WTC11 (cell line): ENCODE measurements around the gene MOV10L1. TPM values are rescaled to one million over a fixed set of nuclear protein-coding genes. Genes with fewer than 3 reads are reported as not detected.

Experiments
- ATAC-seq: fragments of 200-7000 bp; cut with Tn5 transposase; 2 replicates; pipeline ENCODE4 v1.10.0; 2021; ENCODE audit warnings: mild to moderate bottlenecking, moderate library complexity
- CTCF ChIA-PET: fragments of 300-600 bp; sonication (Branson Sonifier 250); formaldehyde crosslinking; loops from one replicate; lab custom pipeline; 2021; ENCODE audit warnings: antibody characterized with exemption; lab: Charles Lee
- POLR2A ChIA-PET: fragments of 350-600 bp; sonication (Branson Sonifier 250); formaldehyde crosslinking; loops from one replicate; lab custom pipeline; 2021; ENCODE audit warnings: antibody characterized with exemption; lab: Charles Lee
- DNase-seq: peaks from one replicate; pipeline ENCODE4 v3.0.0; 2021; ENCODE audit warnings: low spot score
- H3K27ac Mint-ChIP-seq: 2 replicates; pipeline ENCODE4 v1.8.0; 2021; ENCODE audit warnings: mixed read lengths
- H3K27me3 Mint-ChIP-seq: 2 replicates; pipeline ENCODE4 v1.8.0; 2021; ENCODE audit warnings: low read depth, mild to moderate bottlenecking, moderate library complexity, mixed read lengths
- H3K36me3 Mint-ChIP-seq: 2 replicates; pipeline ENCODE4 v1.8.0; 2021; ENCODE audit warnings: mixed read lengths
- H3K4me1 Mint-ChIP-seq: 2 replicates; pipeline ENCODE4 v1.8.0; 2022; ENCODE audit warnings: mixed read lengths
- H3K4me3 Mint-ChIP-seq: 2 replicates; pipeline ENCODE4 v1.8.0; 2021; ENCODE audit warnings: mild to moderate bottlenecking, moderate library complexity, mixed read lengths
- H3K9me3 Mint-ChIP-seq: 2 replicates; pipeline ENCODE4 v1.8.0; 2021; ENCODE audit warnings: mixed read lengths
- AFF4 ChIP-seq: sonication (generic); formaldehyde crosslinking; IDR thresholded peaks from 2 replicates; pipeline ENCODE4 v1.8.1; 2023; ENCODE audit warnings: mild to moderate bottlenecking, missing genetic modification reagents, borderline replicate concordance
- CBFB ChIP-seq: sonication (generic); formaldehyde crosslinking; IDR thresholded peaks from 2 replicates; pipeline ENCODE4 v1.8.1; 2022; ENCODE audit warnings: mild to moderate bottlenecking, low read depth, missing genetic modification reagents
- CREB1 ChIP-seq: sonication (generic); formaldehyde crosslinking; IDR thresholded peaks from 2 replicates; pipeline ENCODE4 v1.8.0; 2023; ENCODE audit warnings: mild to moderate bottlenecking, missing genetic modification reagents
- ELF4 ChIP-seq: sonication (generic); formaldehyde crosslinking; IDR thresholded peaks from 2 replicates; pipeline ENCODE4 v1.8.1; 2022; ENCODE audit warnings: low read depth, mild to moderate bottlenecking, moderate library complexity, missing genetic modification reagents
- ETV6 ChIP-seq: sonication (generic); formaldehyde crosslinking; IDR thresholded peaks from 2 replicates; pipeline ENCODE4 v1.8.1; 2022; ENCODE audit warnings: mild to moderate bottlenecking, missing genetic modification reagents
- FOXP1 ChIP-seq: sonication (generic); formaldehyde crosslinking; IDR thresholded peaks from 2 replicates; pipeline ENCODE4 v1.8.0; 2022; ENCODE audit warnings: missing genetic modification reagents, mild to moderate bottlenecking, moderate library complexity, borderline replicate concordance
- GABPB1 ChIP-seq: sonication (generic); formaldehyde crosslinking; IDR thresholded peaks from 2 replicates; pipeline ENCODE4 v1.8.1; 2023; ENCODE audit warnings: mild to moderate bottlenecking, missing genetic modification reagents
- GRHL2 ChIP-seq: fragments of 250-450 bp; sonication (Bioruptor Pico); IDR thresholded peaks from 2 replicates; pipeline ENCODE4 v1.8.0; 2022; ENCODE audit warnings: mild to moderate bottlenecking, moderate library complexity; ENCODE audit not compliant: insufficient replicate concordance, severe bottlenecking
- JAZF1 ChIP-seq: fragments of 250-450 bp; sonication (Bioruptor Pico); IDR thresholded peaks from 2 replicates; pipeline ENCODE4 v1.9.0; 2021; ENCODE audit warnings: moderate library complexity, mild to moderate bottlenecking, inconsistent platforms
- KAT7 ChIP-seq: sonication (generic); formaldehyde crosslinking; IDR thresholded peaks from 2 replicates; pipeline ENCODE4 v1.8.1; 2023; ENCODE audit warnings: missing genetic modification reagents, mild to moderate bottlenecking, borderline replicate concordance
- NFATC4 ChIP-seq: fragments of 250-450 bp; sonication (Bioruptor Pico); IDR thresholded peaks from 2 replicates; pipeline ENCODE4 v1.9.0; 2021; ENCODE audit warnings: mild to moderate bottlenecking
- RELA ChIP-seq: sonication (generic); formaldehyde crosslinking; IDR thresholded peaks from 2 replicates; pipeline ENCODE4 v1.8.1; 2022; ENCODE audit warnings: missing genetic modification reagents, mild to moderate bottlenecking, borderline replicate concordance
- SMAD3 ChIP-seq: sonication (generic); formaldehyde crosslinking; IDR thresholded peaks from 2 replicates; pipeline ENCODE4 v1.8.0; 2022; ENCODE audit warnings: missing genetic modification reagents, mild to moderate bottlenecking, borderline replicate concordance
- SP1 ChIP-seq: sonication (generic); formaldehyde crosslinking; conservative IDR thresholded peaks from 2 replicates; pipeline ENCODE4 v1.8.1; 2022; ENCODE audit warnings: missing genetic modification reagents
- STAT6 ChIP-seq: sonication (generic); formaldehyde crosslinking; conservative IDR thresholded peaks from 2 replicates; pipeline ENCODE4 v1.8.1; 2023; ENCODE audit warnings: mild to moderate bottlenecking, low read depth, missing genetic modification reagents, moderate library complexity
- ZNF138 ChIP-seq: sonication (generic); formaldehyde crosslinking; conservative IDR thresholded peaks from 2 replicates; pipeline ENCODE4 v1.8.1; 2022; ENCODE audit warnings: mild to moderate bottlenecking, moderate library complexity, missing genetic modification reagents
- total RNA-seq: library from RNA; stranded (reverse); gene quantifications from 3 replicates; pipeline ENCODE4 v1.2.3, GENCODE V29; 2021
- TF ChIP-seq, protein P1 (sequence below): sonication (generic); formaldehyde crosslinking; IDR thresholded peaks from 2 replicates; pipeline ENCODE4 v1.8.1; 2022; ENCODE audit warnings: mild to moderate bottlenecking, missing genetic modification reagents, moderate library complexity, borderline replicate concordance
- TF ChIP-seq, protein P2 (sequence below): sonication (generic); formaldehyde crosslinking; IDR thresholded peaks from 2 replicates; pipeline ENCODE4 v1.8.1; 2023; ENCODE audit warnings: mild to moderate bottlenecking, missing genetic modification reagents, moderate library complexity
- TF ChIP-seq, protein P3 (sequence below): sonication (generic); formaldehyde crosslinking; IDR thresholded peaks from 2 replicates; pipeline ENCODE4 v1.8.0; 2023; ENCODE audit warnings: mild to moderate bottlenecking, missing genetic modification reagents
- TF ChIP-seq, protein P4 (sequence below): sonication (generic); formaldehyde crosslinking; IDR thresholded peaks from 2 replicates; pipeline ENCODE4 v1.8.0; 2022; ENCODE audit warnings: mild to moderate bottlenecking, missing genetic modification reagents
- TF ChIP-seq, protein P5 (sequence below): sonication (generic); formaldehyde crosslinking; IDR thresholded peaks from 2 replicates; pipeline ENCODE4 v1.8.1; 2022; ENCODE audit warnings: low read depth, mild to moderate bottlenecking, moderate library complexity, missing genetic modification reagents, borderline replicate concordance

MOV10L1 gene
- total RNA-seq, 1 experiment from 2014 or later = not detected

DNA sequence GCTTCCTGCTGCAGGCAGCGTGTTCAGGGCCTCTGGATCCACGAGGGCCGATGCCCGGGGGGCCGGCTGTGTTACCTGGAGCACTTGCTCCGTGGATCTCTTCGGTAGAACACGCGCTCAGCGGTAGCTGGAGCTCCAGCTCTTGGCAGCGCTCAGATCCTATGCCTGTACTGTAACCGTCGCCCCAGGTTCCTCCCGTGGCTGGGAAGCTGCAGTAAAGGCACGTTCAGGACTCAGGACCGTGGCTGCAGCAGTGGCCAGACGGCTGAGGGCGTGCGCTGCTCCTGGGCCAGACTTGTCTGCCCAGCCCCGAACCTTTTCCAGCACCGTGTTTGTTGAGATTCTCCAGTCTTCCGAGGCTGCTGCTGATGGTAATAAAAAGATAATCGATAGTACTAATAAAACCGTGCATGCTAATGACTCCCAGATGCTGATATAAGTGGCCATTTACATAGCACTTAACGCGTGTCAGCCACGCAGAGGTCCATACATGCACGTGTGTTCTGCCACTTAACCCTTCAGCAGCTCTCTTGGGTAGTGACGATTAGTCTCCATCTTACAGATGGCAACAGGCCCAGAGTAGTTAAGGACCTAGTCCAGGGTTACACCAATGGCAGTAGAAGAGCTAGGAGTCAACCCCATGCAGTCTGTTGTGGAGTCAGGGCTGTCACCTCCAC lies 1.4 kb downstream of the MOV10L1 start (continued):
- no peak for TF ChIP-seq STAT6 (CRISPR knock-in tag)
- no peak for TF ChIP-seq JAZF1 (CRISPR knock-in tag)

DNA sequence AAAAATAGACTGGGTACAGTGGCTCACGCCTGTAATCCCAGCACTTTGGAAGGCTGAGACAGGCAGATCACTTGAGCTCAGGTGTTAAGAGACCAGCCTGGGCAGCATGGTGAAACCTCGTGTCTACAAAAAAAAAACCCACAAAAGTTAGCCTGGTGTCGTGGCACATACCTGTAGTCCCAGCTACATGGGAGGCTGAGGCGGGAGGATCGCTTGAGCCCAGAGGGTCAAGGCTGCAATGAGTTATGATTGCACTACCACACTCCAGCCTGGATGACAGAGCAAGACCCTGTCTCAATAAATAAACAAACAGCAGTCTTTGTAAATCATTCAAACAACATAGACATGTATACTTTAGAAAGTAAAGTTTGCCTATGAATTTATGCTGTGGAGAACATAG lies 2.5 kb downstream of the MOV10L1 start:
- no peaks in the 10 kb centered on the region for H3K4me1 Mint-ChIP-seq
- H3K27ac Mint-ChIP-seq = no peak overlapping the region
- DNase-seq (no peak), ATAC-seq (no peak)
- H3K36me3 Mint-ChIP-seq = no peaks in the 10 kb centered on the region
- no peak for TF ChIP-seq SP1 (CRISPR knock-in tag)
- no peak for TF ChIP-seq FOXP1 (CRISPR knock-in tag)
- no peak for TF ChIP-seq ETV6
- TF ChIP-seq AFF4 (CRISPR knock-in tag) = no peak
- TF ChIP-seq ZNF138 (CRISPR knock-in tag) = no peak
- no peak for TF ChIP-seq CBFB (CRISPR knock-in tag)
- TF ChIP-seq, protein P1, sequence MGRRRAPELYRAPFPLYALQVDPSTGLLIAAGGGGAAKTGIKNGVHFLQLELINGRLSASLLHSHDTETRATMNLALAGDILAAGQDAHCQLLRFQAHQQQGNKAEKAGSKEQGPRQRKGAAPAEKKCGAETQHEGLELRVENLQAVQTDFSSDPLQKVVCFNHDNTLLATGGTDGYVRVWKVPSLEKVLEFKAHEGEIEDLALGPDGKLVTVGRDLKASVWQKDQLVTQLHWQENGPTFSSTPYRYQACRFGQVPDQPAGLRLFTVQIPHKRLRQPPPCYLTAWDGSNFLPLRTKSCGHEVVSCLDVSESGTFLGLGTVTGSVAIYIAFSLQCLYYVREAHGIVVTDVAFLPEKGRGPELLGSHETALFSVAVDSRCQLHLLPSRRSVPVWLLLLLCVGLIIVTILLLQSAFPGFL (CRISPR knock-in tag) = no peak
- TF ChIP-seq GRHL2 (CRISPR knock-in tag) = no peak
- no peak for TF ChIP-seq GABPB1 (CRISPR knock-in tag)
- TF ChIP-seq, protein P2, sequence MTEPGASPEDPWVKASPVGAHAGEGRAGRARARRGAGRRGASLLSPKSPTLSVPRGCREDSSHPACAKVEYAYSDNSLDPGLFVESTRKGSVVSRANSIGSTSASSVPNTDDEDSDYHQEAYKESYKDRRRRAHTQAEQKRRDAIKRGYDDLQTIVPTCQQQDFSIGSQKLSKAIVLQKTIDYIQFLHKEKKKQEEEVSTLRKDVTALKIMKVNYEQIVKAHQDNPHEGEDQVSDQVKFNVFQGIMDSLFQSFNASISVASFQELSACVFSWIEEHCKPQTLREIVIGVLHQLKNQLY (CRISPR knock-in tag) = no peak
- TF ChIP-seq, protein P3, sequence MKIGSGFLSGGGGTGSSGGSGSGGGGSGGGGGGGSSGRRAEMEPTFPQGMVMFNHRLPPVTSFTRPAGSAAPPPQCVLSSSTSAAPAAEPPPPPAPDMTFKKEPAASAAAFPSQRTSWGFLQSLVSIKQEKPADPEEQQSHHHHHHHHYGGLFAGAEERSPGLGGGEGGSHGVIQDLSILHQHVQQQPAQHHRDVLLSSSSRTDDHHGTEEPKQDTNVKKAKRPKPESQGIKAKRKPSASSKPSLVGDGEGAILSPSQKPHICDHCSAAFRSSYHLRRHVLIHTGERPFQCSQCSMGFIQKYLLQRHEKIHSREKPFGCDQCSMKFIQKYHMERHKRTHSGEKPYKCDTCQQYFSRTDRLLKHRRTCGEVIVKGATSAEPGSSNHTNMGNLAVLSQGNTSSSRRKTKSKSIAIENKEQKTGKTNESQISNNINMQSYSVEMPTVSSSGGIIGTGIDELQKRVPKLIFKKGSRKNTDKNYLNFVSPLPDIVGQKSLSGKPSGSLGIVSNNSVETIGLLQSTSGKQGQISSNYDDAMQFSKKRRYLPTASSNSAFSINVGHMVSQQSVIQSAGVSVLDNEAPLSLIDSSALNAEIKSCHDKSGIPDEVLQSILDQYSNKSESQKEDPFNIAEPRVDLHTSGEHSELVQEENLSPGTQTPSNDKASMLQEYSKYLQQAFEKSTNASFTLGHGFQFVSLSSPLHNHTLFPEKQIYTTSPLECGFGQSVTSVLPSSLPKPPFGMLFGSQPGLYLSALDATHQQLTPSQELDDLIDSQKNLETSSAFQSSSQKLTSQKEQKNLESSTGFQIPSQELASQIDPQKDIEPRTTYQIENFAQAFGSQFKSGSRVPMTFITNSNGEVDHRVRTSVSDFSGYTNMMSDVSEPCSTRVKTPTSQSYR (CRISPR knock-in tag) = no peak
- no peak for TF ChIP-seq NFATC4 (CRISPR knock-in tag)
- TF ChIP-seq, protein P4, sequence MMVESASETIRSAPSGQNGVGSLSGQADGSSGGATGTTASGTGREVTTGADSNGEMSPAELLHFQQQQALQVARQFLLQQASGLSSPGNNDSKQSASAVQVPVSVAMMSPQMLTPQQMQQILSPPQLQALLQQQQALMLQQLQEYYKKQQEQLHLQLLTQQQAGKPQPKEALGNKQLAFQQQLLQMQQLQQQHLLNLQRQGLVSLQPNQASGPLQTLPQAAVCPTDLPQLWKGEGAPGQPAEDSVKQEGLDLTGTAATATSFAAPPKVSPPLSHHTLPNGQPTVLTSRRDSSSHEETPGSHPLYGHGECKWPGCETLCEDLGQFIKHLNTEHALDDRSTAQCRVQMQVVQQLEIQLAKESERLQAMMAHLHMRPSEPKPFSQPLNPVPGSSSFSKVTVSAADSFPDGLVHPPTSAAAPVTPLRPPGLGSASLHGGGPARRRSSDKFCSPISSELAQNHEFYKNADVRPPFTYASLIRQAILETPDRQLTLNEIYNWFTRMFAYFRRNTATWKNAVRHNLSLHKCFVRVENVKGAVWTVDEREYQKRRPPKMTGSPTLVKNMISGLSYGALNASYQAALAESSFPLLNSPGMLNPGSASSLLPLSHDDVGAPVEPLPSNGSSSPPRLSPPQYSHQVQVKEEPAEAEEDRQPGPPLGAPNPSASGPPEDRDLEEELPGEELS (CRISPR knock-in tag) = no peak
- TF ChIP-seq CREB1 = no peak
- no peak for TF ChIP-seq KAT7
- no peak for TF ChIP-seq RELA (CRISPR knock-in tag)
- TF ChIP-seq SMAD3 (CRISPR knock-in tag) = no peak
- TF ChIP-seq, protein P5, sequence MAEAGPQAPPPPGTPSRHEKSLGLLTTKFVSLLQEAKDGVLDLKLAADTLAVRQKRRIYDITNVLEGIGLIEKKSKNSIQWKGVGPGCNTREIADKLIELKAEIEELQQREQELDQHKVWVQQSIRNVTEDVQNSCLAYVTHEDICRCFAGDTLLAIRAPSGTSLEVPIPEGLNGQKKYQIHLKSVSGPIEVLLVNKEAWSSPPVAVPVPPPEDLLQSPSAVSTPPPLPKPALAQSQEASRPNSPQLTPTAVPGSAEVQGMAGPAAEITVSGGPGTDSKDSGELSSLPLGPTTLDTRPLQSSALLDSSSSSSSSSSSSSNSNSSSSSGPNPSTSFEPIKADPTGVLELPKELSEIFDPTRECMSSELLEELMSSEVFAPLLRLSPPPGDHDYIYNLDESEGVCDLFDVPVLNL (CRISPR knock-in tag) = no peak
- TF ChIP-seq ELF4 (CRISPR knock-in tag) = no peak
- peaks cover 8% of the 10 kb centered on the region; the same call in 1 of the 2 replicates for H3K9me3 Mint-ChIP-seq
- H3K4me3 Mint-ChIP-seq = no peak overlapping the region
- ChIA-PET POLR2A (interaction anchor here (0.5 kb wide), 1 partner anchor 259 kb away, joined by 3 read pairs; no protein-coding TSS in a partner anchor), CTCF (no interaction called here)
- H3K27me3 Mint-ChIP-seq = no peaks in the 10 kb centered on the region; the same call in none of the 2 replicates
